Activated naive CD4-positive, alpha-beta T cell treated with anti-CD3 and anti-CD28 coated beads, Interleukin-2, amount 10 ng/mL, durations not matched to agents 7 days and 5 days (primary cell): Measurements from ENCODE around the gene SAP130.

Experiments
- CTCF ChIA-PET: fragments of 350-600 bp; sonication (Branson Sonifier 250); formaldehyde crosslinking; loops from one replicate; lab custom pipeline; 2021; ENCODE audit warnings: antibody characterized with exemption; lab: Charles Lee
- DNase-seq: peaks from one replicate; pipeline ENCODE4 v3.0.0-alpha.2; 2020
- H3K27ac Mint-ChIP-seq: one replicate; pipeline ENCODE4 v1.8.0; 2021; ENCODE audit warnings: mild to moderate bottlenecking, moderate library complexity, mixed read lengths
- H3K27me3 Mint-ChIP-seq: one replicate; pipeline ENCODE4 v1.8.0; 2021; ENCODE audit warnings: mild to moderate bottlenecking, mixed read lengths
- H3K36me3 Mint-ChIP-seq: one replicate; pipeline ENCODE4 v1.8.0; 2021; ENCODE audit warnings: mixed read lengths
- H3K4me1 Mint-ChIP-seq: one replicate; pipeline ENCODE4 v1.8.0; 2021; ENCODE audit warnings: mixed read lengths
- H3K4me3 Mint-ChIP-seq: one replicate; pipeline ENCODE4 v1.8.0; 2021; ENCODE audit warnings: mild to moderate bottlenecking, moderate library complexity, mixed read lengths
- H3K9me3 Mint-ChIP-seq: one replicate; pipeline ENCODE4 v1.8.0; 2021; ENCODE audit warnings: mixed read lengths

Gene SAP130

GRCh38 chr2:128027801-128028667 is at the start of gene SAP130:
TSS of gene SAP130 (minus strand) at chr2:128028059. CDS start at chr2:128026292, 1,767 bp downstream.
- DNase-seq: peak; percentile 99
- H3K27ac Mint-ChIP-seq: peak within 1 kb of the TSS; percentile 95

GRCh38 chr2:128076461-128077106 is 48.7 kb upstream of the SAP130 start:
- Mint-ChIP-seq H3K4me1 (peaks cover 2% of the 10 kb centered on the region), H3K9me3 (no peaks in the 10 kb centered on the region), H3K27ac (no peak overlapping the region), H3K4me3 (no peak overlapping the region), H3K27me3 (no peaks in the 10 kb centered on the region), H3K36me3 (no peaks in the 10 kb centered on the region)
- CTCF ChIA-PET: no interaction called here
- no peak for DNase-seq

More at GRCh38 chr2:128027801-128028667, at the start of gene SAP130:
- peaks cover 25% of the 10 kb centered on the region for H3K4me1 Mint-ChIP-seq
- peaks cover 4% of the 10 kb centered on the region for H3K36me3 Mint-ChIP-seq
- H3K27me3 Mint-ChIP-seq: no peaks in the 10 kb centered on the region
- CTCF ChIA-PET: no interaction called here
- H3K9me3 Mint-ChIP-seq: peaks cover 14% of the 10 kb centered on the region
- peak within 1 kb of the TSS; percentile 99 for H3K4me3 Mint-ChIP-seq

- Mint-ChIP-seq H3K9me3 (no peaks in the 10 kb centered on the region), H3K27me3 (no peaks in the 10 kb centered on the region), H3K4me1 (peaks cover 2% of the 10 kb centered on the region), H3K4me3 (no peak overlapping the region), H3K27ac (no peak overlapping the region), H3K36me3 (no peaks in the 10 kb centered on the region)
- CTCF ChIA-PET: no interaction called here
- DNase-seq: no peak
These were observed 45.4 kb upstream of the SAP130 start for GRCh38 chr2:128073278-128073677.

GRCh38 chr2:128069769-128070168 is 41.9 kb upstream of the SAP130 start:
- no peaks in the 10 kb centered on the region for H3K36me3 Mint-ChIP-seq
- H3K27ac Mint-ChIP-seq: no peak overlapping the region
- CTCF ChIA-PET: no interaction called here
- no peak overlapping the region for H3K4me3 Mint-ChIP-seq
- peaks cover 5% of the 10 kb centered on the region for H3K27me3 Mint-ChIP-seq
- DNase-seq: no peak
- no peaks in the 10 kb centered on the region for H3K9me3 Mint-ChIP-seq
- no peaks in the 10 kb centered on the region for H3K4me1 Mint-ChIP-seq

DNA sequence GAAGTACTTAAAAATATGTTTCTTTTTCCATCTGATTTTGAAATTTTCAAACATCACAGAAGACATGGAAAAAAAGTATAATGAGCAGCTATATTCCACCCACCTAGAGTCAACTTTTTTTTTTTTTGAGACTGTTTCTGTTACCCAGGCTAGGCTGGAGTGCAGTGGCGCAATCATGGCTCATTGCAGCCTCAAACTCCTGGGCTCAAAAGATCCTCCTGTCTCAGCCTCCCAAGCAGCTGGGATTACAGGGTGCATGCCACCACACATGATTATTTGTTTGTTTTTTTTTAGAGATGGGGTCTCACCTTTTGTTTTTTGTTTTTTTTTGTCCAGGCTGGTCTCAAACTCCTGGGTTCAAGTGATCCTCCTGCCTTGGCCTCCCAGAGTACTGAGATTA is 36.5 kb upstream of the SAP130 start:
- no peak for DNase-seq
- H3K4me3 Mint-ChIP-seq: no peak overlapping the region
- CTCF ChIA-PET: interaction anchor here (0.6 to 1.1 kb wide), 3 partner anchors 11 to 193 kb away, joined by 3 to 4 read pairs (median 3); no protein-coding TSS in a partner anchor
- no peaks in the 10 kb centered on the region for H3K4me1 Mint-ChIP-seq
- H3K9me3 Mint-ChIP-seq: no peaks in the 10 kb centered on the region
- H3K27ac Mint-ChIP-seq: no peak overlapping the region
- H3K27me3 Mint-ChIP-seq: peaks cover 18% of the 10 kb centered on the region
- no peaks in the 10 kb centered on the region for H3K36me3 Mint-ChIP-seq

DNA sequence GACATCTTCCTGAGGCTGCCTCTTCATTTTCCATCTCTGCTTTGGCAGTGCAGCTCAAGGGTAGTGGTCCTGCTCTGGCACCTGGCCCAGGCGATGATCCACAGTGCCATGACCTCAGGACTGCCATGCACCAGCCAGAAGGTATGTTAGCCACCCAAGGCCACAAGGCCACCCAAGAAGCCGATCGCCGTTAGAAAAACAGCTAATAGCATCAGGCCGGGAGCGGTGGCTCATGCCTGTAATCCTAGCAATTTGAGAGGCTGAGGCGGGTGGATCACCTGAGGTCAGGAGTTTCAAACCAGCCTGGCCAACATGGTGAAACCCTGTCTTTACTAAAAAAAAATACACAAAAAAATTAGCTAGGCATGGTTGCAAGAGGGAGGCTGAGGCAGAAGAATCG is 34.7 kb upstream of the SAP130 start:
- DNase-seq: no peak
- no peaks in the 10 kb centered on the region for H3K4me1 Mint-ChIP-seq
- H3K36me3 Mint-ChIP-seq: no peaks in the 10 kb centered on the region
- peaks cover 18% of the 10 kb centered on the region for H3K27me3 Mint-ChIP-seq
- CTCF ChIA-PET: interaction anchor here (1.6 to 1.8 kb wide), 3 partner anchors 10 to 172 kb away, joined by 3 to 5 read pairs (median 4); no protein-coding TSS in a partner anchor
- no peaks in the 10 kb centered on the region for H3K9me3 Mint-ChIP-seq
- H3K4me3 Mint-ChIP-seq: no peak overlapping the region
- H3K27ac Mint-ChIP-seq: no peak overlapping the region

DNA sequence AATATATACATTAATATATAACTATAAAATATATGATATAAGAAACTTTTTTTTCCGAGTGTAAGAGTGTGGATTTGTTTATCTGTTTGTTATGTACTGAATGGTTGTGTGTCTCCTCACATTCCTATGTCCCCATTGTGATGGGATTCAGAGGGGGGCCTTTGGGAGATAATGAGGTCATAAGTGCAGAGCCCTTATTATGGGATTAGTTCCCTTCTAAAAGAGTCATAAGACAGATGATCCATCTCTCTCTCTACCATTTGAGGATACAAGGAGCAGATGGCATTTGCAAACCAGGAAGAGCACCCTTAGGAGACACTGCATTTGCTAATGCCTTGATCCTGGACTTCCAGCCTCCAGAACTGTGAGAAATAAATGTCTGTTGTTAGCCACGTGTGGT is 30.3 kb upstream of the SAP130 start:
- Mint-ChIP-seq H3K9me3 (no peaks in the 10 kb centered on the region), H3K36me3 (no peaks in the 10 kb centered on the region), H3K27ac (no peak overlapping the region), H3K4me1 (no peaks in the 10 kb centered on the region), H3K4me3 (no peak overlapping the region), H3K27me3 (peaks cover 26% of the 10 kb centered on the region)
- no peak for DNase-seq
- CTCF ChIA-PET: no interaction called here

GRCh38 chr2:128057334-128057733 is 29.5 kb upstream of the SAP130 start:
- Mint-ChIP-seq H3K4me1 (no peaks in the 10 kb centered on the region), H3K9me3 (no peaks in the 10 kb centered on the region), H3K27me3 (peaks cover 32% of the 10 kb centered on the region), H3K27ac (no peak overlapping the region), H3K4me3 (no peak overlapping the region), H3K36me3 (no peaks in the 10 kb centered on the region)
- CTCF ChIA-PET: no interaction called here
- DNase-seq: no peak

- Mint-ChIP-seq H3K4me3 (no peak overlapping the region), H3K27ac (no peak overlapping the region), H3K36me3 (no peaks in the 10 kb centered on the region), H3K4me1 (no peaks in the 10 kb centered on the region), H3K9me3 (peaks cover 10% of the 10 kb centered on the region), H3K27me3 (peaks cover 46% of the 10 kb centered on the region)
- CTCF ChIA-PET: interaction anchor here (1.2 kb wide), 1 partner anchor 9 kb away, joined by 3 read pairs; no protein-coding TSS in a partner anchor
- no peak for DNase-seq
These were observed 26.4 kb upstream of the SAP130 start for GRCh38 chr2:128054104-128054885.

DNA sequence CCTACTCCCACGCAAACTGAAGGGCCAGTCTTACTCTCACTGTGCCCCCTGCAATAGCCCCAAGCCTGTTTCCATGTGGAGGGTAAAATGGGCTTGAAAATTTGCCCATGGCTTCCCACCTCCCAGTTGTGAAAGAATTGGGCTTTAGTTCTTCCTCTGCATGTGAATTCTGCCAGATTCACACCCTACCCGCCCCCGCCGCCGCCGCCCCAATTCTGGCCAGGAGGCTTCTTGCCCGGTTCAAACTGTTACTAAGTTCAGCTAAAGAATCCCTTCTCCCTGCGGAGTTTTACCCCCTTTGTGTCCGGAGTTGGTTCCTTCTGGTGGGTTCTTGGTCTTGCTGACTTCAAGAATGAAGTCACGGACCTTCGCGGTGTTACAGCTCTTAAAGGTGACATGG is 25.5 kb upstream of the SAP130 start:
- no peak for DNase-seq
- H3K27me3 Mint-ChIP-seq: peaks cover 54% of the 10 kb centered on the region
- peaks cover 10% of the 10 kb centered on the region for H3K9me3 Mint-ChIP-seq
- H3K4me3 Mint-ChIP-seq: no peak overlapping the region
- CTCF ChIA-PET: interaction anchor here (1.2 kb wide), 1 partner anchor 10 kb away, joined by 3 read pairs; no protein-coding TSS in a partner anchor
- H3K4me1 Mint-ChIP-seq: no peaks in the 10 kb centered on the region
- H3K36me3 Mint-ChIP-seq: no peaks in the 10 kb centered on the region
- H3K27ac Mint-ChIP-seq: no peak overlapping the region

GRCh38 chr2:128043041-128043440 is 15.2 kb upstream of the SAP130 start:
- Mint-ChIP-seq H3K27me3 (peaks cover 11% of the 10 kb centered on the region), H3K4me3 (no peak overlapping the region), H3K9me3 (peaks cover 20% of the 10 kb centered on the region), H3K4me1 (no peaks in the 10 kb centered on the region), H3K27ac (no peak overlapping the region), H3K36me3 (peaks cover 2% of the 10 kb centered on the region)
- DNase-seq: no peak
- CTCF ChIA-PET: no interaction called here

DNA sequence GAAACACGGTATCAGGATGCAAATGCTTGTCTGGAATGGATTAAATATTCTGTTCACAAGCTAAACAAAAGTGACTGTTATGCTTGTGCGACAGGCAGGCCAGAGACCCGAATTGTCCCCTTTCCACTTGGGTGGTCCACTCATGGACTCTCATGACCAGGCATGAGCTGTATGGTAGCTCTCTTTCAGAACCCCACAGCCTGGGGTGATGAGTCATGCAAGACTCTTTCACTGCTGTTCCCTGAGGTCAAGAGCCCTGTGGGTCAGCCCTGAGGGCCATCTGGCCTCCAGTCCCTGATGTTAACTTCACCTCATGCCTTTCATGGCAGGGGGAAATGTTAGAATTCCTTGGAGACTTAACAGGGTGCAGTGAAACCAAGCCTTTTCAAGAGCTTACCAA is 13.7 kb upstream of the SAP130 start:
- CTCF ChIA-PET: no interaction called here
- no peak for DNase-seq
- Mint-ChIP-seq H3K9me3 (peaks cover 32% of the 10 kb centered on the region), H3K27me3 (peaks cover 11% of the 10 kb centered on the region), H3K36me3 (peaks cover 4% of the 10 kb centered on the region), H3K4me3 (no peak overlapping the region), H3K27ac (no peak overlapping the region), H3K4me1 (no peaks in the 10 kb centered on the region)

DNA sequence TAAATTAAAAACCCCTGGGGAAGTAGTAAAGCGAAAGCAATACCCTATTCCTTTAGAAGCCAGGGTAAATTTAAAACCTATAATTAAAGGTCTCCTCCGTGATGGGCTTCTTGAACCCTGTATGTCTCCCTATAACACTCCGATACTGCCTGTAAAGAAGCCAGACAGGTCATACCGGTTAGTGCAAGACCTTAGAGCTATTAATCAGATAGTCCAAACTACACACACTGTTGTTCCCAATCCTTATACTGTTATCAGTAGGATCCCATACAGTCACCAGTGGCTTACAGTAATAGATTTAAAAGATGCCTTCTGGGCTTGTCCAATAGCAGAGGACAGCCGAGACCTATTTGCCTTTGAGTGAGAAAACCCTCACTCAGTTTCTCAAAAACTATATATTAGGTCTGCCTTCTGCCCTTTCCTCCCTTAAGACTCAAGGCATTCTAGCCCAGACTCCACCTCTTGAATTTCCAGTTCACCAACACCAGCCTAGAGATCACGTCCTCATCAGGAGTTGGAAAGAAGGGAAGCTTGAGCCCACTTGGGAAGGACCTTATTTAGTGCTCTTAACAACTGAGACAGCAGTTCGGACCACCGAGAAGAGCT is 12.4 kb upstream of the SAP130 start:
- Mint-ChIP-seq H3K27me3 (peaks cover 10% of the 10 kb centered on the region), H3K9me3 (peaks cover 38% of the 10 kb centered on the region)
- CTCF ChIA-PET: no interaction called here

DNA sequence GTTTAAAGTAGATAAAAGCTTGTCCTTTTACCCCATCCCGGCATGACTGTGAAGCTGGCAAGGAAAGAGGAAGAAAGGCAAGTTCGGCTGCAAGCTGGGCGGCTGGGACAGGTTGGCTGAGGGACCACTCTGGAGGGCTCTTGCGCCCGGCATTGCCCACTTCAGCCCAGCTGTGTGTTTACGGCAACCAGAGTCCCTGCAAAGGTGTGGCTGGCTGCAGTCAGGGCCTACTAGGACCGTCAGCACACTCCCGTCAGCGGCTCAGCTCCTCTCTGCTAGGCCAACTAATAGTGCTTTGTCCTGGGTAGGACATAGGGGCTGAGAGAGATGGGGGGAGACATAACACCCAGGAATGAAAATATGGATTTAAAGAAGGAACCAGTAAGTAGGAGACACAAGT is 11.7 kb upstream of the SAP130 start:
- CTCF ChIA-PET: no interaction called here
- no peak for DNase-seq
- Mint-ChIP-seq H3K36me3 (peaks cover 5% of the 10 kb centered on the region), H3K4me3 (no peak overlapping the region), H3K4me1 (no peaks in the 10 kb centered on the region), H3K27me3 (peaks cover 6% of the 10 kb centered on the region), H3K27ac (no peak overlapping the region), H3K9me3 (peaks cover 40% of the 10 kb centered on the region)

More for the DNA sequence above, 12.4 kb upstream of the SAP130 start:
- H3K27ac Mint-ChIP-seq: no peak overlapping the region
- peaks cover 5% of the 10 kb centered on the region for H3K36me3 Mint-ChIP-seq
- H3K4me1 Mint-ChIP-seq: no peaks in the 10 kb centered on the region
- no peak overlapping the region for H3K4me3 Mint-ChIP-seq
- no peak for DNase-seq
